Neural progenitor cell (in vitro differentiated cells): ENCODE measurements around the gene HOXD12.

Experiments used
- EZH2 ChIP-seq: fragments of 200-600 bp; sonication (generic); IDR thresholded peaks from 2 replicates; pipeline ENCODE4 v1.6.1; 2017; ENCODE audit warnings: antibody characterized with exemption, mild to moderate bottlenecking, moderate library complexity
- EZH2phosphoT487 ChIP-seq: fragments of 200-600 bp; sonication (generic); IDR thresholded peaks from 2 replicates; pipeline ENCODE4 v1.6.1; 2017; ENCODE audit warnings: antibody characterized with exemption
- TF ChIP-seq, protein P1 (sequence below): fragments of 200-600 bp; sonication (generic); IDR thresholded peaks from 2 replicates; pipeline ENCODE4 v1.5.1; 2017; ENCODE audit warnings: antibody characterized with exemption, mild to moderate bottlenecking

DNA sequence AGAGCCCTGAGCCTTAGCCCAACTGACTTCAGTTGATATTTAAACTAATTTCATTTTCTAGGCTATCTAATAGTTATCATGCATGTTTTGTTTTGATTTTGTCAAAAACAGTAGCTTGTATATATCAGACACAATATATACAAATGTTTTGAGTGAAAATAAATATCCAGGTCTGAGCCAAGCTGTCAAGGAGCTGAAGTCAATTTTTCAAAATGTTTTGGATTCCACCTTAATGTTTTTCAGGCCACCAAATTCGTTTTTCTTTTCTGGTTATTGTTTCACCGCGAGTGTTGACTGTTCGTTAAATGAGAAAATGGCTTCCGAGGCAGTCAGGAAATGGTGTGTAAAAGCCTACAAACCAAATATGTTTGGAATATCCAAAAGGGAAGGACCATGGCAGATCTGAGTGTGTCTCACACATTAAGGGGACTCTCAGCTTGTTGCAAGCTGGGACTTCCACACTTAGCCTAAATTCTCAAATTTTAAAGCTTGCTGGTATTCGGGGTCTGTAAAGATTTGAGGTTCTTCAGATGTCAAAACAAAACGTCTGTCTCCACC lies 2.8 kb downstream of the HOXD12 start:
- TF ChIP-seq, protein P1, sequence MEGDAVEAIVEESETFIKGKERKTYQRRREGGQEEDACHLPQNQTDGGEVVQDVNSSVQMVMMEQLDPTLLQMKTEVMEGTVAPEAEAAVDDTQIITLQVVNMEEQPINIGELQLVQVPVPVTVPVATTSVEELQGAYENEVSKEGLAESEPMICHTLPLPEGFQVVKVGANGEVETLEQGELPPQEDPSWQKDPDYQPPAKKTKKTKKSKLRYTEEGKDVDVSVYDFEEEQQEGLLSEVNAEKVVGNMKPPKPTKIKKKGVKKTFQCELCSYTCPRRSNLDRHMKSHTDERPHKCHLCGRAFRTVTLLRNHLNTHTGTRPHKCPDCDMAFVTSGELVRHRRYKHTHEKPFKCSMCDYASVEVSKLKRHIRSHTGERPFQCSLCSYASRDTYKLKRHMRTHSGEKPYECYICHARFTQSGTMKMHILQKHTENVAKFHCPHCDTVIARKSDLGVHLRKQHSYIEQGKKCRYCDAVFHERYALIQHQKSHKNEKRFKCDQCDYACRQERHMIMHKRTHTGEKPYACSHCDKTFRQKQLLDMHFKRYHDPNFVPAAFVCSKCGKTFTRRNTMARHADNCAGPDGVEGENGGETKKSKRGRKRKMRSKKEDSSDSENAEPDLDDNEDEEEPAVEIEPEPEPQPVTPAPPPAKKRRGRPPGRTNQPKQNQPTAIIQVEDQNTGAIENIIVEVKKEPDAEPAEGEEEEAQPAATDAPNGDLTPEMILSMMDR, result no peak
- TF ChIP-seq EZH2phosphoT487 (no peak), EZH2 (peak; percentile 42)
